Measurements from ENCODE around the gene RAD52.

GRCh38 chr12:868722-869121 lies 80.8 kb downstream of the RAD52 start:
- TF ChIP-seq POLR2A (IDR thresholded peaks at IDR 0.05) = no peak
- no peak for TF ChIP-seq CTCF (IDR thresholded peaks at IDR 0.05)
- no peak for TF ChIP-seq EP300 (IDR thresholded peaks at IDR 0.05)
